ENCODE results near the gene TEX55.

DNA sequence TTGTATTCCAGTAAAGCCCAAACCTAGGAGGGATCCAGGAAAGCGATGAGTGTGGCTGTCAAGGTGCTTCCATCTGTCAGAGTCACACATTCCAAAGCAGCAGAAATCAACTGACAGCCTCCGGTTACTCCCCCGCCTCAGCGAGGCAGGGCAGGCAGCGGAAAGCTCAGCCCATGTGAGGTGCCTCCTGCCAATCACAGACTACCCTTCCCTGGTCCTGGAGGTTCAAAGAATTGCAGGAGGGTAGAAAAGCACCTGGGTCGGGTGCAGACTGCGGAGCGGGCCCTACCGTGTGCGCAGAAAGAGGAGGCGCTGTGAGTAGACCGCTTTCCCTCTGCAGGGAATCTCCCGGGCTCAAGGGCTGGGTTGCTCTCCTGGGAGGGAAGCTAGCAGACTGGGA lies 27.4 kb downstream of the TEX55 start, which contains the start of gene UPK1B:
- TF ChIP-seq EZH2phosphoT487 (IDR thresholded peaks at IDR 0.05; ENCODE audit: borderline replicate concordance, low read length), result no peak
- TF ChIP-seq, protein P1, sequence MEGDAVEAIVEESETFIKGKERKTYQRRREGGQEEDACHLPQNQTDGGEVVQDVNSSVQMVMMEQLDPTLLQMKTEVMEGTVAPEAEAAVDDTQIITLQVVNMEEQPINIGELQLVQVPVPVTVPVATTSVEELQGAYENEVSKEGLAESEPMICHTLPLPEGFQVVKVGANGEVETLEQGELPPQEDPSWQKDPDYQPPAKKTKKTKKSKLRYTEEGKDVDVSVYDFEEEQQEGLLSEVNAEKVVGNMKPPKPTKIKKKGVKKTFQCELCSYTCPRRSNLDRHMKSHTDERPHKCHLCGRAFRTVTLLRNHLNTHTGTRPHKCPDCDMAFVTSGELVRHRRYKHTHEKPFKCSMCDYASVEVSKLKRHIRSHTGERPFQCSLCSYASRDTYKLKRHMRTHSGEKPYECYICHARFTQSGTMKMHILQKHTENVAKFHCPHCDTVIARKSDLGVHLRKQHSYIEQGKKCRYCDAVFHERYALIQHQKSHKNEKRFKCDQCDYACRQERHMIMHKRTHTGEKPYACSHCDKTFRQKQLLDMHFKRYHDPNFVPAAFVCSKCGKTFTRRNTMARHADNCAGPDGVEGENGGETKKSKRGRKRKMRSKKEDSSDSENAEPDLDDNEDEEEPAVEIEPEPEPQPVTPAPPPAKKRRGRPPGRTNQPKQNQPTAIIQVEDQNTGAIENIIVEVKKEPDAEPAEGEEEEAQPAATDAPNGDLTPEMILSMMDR (IDR thresholded peaks at IDR 0.05; ENCODE audit: low read depth, low read length, poor library complexity, severe bottlenecking), result no peak
